HG03565 (cell line): Measurements from ENCODE around the gene EXOC3L4.
"Not testable (repeated sequence)": the region's sequence is repeated elsewhere in the genome, so short reads cannot be mapped to it uniquely, and the experiment has no call there.

Source experiments
- ATAC-seq: cut with Tn5 transposase; IDR thresholded peaks from one replicate; pipeline ENCODE4 v1.9.1; 2021; ENCODE audit warnings: mild to moderate bottlenecking, moderate library complexity; ENCODE audit not compliant: unreplicated experiment

The EXOC3L4 gene

GRCh38 chr14:103103461-103104388, 9.2 kb downstream of the EXOC3L4 start:
- no peak for ATAC-seq

GRCh38 chr14:103104389-103104653, 9.8 kb downstream of the EXOC3L4 start:
- no peak for ATAC-seq

- no peak for ATAC-seq
Measured at GRCh38 chr14:103104654-103105452, 10.3 kb downstream of the EXOC3L4 start.

- ATAC-seq = no peak
Measured at GRCh38 chr14:103105580-103106150, 11.1 kb downstream of the EXOC3L4 start.

- no peak for ATAC-seq
Measured at GRCh38 chr14:103107455-103107854, 12.9 kb downstream of the EXOC3L4 start.

- ATAC-seq = no peak
Measured at GRCh38 chr14:103107941-103108748, 13.6 kb downstream of the EXOC3L4 start.

GRCh38 chr14:103108749-103109207, 14.3 kb downstream of the EXOC3L4 start:
- ATAC-seq = no peak

GRCh38 chr14:103109535-103110441, 15.3 kb downstream of the EXOC3L4 start:
- no peak for ATAC-seq

GRCh38 chr14:103110681-103111231, 16.2 kb downstream of the EXOC3L4 start:
- ATAC-seq = no peak

- no peak for ATAC-seq
Measured at GRCh38 chr14:103111232-103111868, 16.8 kb downstream of the EXOC3L4 start.

- no peak for ATAC-seq
Measured at GRCh38 chr14:103112400-103113243, 18.1 kb downstream of the EXOC3L4 start.

GRCh38 chr14:103113303-103113702, 18.8 kb downstream of the EXOC3L4 start:
- no peak for ATAC-seq

- ATAC-seq = no peak
Measured at GRCh38 chr14:103113774-103114173, 19.2 kb downstream of the EXOC3L4 start.

GRCh38 chr14:103115086-103115679, 20.7 kb downstream of the EXOC3L4 start:
- not testable (repeated sequence) for ATAC-seq

GRCh38 chr14:103115845-103116572, 21.5 kb downstream of the EXOC3L4 start:
- no peak for ATAC-seq

GRCh38 chr14:103116636-103117035, 22.1 kb downstream of the EXOC3L4 start:
- ATAC-seq = no peak

GRCh38 chr14:103117499-103117898, 23.0 kb downstream of the EXOC3L4 start:
- ATAC-seq = not testable (repeated sequence)
